RKO (cell line): ENCODE measurements around the gene RNLS.

ENCODE experiments used
- DNase-seq: peaks from one replicate; pipeline ENCODE4 v3.0.0-alpha.2; 2016; ENCODE audit warnings: low spot score

The RNLS gene

DNA sequence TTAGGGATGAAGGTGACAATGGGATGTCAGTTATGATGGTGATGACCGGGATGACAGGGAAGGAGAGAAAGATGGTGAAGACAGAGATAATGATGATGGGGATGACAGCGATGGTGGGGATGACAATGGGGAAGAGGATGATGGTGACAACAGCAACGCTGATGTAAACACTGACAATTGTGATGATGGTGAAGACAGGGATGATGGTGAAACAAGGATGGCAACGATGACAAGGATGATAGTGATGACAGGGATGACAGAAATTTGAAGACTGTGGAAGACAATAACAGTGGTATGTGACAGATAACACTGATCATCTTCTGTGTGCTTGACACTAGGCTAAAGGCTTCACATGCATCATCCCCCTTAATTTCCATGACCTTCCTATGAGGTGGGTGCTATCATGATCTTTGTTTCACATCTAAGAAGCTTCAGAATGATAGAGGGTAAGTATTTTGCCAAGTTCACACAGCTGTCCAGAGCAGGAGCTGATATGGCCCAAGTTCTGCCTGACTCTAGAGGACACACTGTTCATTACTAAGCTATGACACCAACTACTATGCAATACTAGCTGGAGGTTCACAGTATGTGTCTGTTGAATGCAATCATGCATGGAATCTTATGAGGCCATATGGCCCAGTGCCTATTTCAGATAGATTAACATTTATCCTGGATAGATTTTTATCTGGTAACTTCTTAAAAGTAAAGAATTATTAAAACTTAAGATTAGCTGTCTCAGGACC lies 105.6 kb downstream of the RNLS start:
- DNase-seq, result no peak

DNA sequence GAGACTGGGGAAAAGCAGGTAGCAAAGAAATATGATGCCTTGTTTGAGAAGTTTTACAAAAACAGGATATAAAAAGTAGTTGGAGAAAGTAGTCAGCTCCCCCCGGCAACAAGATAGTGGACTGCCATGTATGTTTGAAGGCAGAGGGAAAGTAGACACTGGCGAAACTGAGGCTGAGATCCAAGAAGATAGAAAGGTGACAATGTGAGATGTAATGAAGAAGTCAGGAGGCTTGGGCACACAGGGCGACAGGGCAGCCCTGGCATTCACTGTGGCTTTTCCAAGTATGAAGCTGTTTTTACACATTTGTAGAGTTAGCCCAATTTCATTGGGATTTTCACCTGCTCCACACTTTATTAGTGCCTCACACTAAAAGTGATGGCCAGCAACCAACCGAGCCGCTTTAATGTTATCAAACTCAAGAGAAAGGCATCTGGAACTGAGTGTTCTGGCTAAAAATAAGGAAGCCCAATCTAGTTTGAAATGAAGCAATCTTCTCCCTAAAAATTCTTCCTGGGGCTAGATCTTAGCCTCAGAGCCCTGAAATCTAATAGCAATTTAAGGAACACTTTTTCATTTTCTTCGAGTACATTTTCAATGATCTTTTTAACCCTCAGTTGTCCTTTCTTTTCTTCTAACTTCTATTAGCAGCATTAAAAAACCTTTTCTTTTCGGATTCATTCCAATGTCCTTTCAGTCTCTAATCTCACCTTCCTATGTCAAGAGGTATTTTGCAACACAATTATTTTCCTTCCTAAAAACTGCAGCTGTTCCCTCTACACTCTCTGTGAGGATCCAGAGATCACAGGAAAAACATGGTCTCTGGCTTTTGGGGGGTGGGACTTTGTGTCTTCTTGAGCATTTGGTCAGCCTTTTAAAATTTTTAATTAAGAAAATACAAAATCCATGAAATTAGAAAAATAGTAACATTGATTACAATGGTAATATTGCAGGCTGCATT lies 108.0 kb downstream of the RNLS start:
- DNase-seq, result no peak

DNA sequence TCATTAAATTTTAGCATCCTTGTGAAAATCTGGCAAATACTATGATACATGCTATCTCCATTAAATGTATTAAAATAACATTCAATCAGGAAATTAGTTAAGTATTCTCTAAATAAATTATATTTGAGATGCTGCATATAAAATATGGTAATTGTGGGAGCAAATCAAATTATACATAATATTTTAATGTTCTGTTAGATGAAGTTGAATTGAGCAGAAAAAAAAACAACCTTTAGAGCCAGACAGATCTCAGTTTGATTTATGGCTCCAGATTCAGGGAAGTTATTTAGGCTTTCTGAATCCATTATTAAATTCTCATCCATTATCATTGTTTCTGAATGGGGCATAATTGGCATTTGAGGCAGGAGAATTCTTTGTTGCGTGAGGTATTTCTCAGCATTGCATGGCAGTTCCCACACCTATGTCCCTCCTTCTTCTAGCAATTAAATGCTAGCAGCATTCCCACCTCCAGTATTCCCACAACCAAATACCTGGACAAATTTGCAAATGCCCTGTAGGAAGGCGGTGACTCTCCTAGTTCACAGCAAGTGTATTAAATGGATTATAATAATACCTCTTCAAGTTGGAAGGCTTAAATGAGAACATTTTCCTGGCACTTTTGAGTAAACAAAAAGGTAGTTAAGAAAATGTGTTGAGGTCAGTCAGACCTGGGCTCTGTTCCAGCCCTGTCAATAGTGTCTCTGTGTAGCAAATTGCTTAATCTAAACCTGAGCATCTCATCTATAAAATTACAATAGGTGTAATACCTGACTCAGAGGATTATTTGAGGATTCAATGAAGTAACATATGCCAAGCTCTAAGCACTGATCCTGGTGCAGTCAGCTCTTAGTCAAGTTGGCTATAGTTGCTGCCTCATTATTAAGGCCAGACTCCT lies 108.9 kb downstream of the RNLS start:
- DNase-seq, result no peak

DNA sequence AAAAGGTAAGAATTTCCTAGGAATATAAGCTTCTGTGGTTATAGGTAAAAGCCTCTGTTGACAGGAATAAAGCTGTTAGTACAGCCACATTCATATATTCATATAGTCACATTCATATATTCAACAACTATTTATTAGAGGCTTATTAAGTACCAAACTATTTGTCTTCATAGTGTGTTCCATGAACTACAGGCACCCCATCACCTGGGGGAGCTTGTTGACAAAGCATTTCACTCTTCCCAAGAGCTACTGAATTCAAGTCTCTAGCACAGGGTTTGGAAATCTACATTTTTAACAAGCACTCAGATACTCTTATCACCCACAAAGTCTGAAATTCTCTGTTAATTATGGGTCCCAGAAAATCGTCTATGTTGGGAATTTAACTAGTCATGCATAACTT lies 110.6 kb downstream of the RNLS start:
- DNase-seq, result no peak

DNA sequence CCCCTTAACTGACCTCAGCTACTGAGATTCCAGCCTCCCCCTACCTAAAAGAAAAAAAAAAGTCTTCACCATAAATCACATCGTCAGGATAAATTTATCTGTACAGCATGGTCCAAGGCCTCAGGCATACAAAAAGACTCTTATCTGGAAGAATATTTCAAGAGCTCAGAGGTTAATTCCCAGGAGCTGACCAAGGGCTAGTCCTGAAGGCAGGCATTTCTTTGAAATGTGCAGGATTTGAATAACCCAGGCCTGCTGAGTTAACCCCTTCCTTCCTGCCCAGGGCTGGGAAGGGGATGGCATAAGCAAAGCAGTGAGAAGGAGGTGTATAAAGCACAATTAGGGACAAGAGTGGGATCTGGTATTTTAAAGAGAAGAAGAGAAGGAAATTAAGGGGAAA lies 111.2 kb downstream of the RNLS start:
- DNase-seq, result no peak

DNA sequence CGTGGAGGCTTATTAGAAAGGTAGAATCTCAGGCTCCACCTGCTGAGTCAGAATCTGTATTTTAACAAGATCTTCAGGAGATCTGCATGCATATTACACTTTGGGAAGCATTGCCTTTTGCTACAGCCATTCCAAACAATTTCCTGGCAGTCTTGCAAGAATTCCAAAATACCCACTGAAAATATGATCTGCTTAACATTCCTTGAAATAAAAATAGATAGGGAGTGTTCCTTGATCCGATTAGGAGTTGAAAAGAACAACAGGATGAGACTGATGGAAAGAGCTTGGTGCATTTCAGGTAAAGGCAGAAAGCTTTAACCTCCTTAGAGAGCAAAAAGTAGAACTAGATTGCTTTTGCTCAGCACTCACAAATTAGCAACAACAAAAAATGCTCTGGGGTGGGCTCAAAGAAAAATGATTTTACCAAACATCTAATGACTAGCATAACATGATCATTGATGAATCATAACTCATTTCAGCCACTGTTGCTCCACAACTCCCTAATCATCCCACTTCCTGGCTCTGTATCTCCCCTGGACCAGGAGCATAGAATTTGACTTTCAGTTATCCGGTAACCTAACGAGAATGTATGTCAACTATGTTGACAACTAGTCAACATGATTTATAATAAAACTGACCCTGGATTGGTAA lies 115.2 kb downstream of the RNLS start:
- DNase-seq, result no peak

DNA sequence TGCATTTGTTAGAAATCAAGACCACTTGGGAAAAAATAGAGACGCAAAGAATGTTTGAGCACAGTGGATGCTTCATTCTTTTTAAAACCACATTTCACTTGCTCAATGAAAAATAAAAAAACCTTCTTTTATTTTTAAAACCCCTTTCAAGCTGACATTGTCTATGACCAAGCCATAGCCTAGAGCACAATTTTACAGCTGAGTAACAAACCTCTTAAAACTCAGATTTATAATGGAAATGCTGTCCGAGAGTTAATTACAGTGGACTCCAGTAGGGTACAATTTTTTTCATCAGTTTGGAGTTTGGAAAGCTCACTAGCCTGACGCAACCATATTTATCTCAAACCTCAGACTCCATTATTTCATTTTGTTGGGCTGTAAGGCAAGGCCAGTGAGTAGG lies 116.3 kb downstream of the RNLS start:
- DNase-seq, result no peak

DNA sequence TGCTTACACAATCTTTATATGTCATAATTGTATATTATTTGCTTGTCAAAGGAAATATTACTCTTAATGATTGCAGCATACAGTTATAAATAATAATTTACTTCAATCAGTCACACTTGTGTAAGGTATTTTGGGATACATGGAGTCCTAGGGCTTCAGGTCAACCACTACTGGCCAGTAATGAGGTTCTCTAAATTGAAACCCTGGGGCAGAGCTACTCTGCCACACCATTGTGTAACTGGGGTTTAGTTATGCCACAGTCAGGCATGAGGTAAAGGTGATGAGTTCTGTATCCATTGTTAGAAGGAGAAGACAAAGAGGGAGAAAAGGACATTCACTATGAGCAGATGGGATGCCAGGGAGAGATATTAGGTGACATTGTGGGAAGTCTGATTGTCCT lies 117.4 kb downstream of the RNLS start:
- DNase-seq, result no peak

DNA sequence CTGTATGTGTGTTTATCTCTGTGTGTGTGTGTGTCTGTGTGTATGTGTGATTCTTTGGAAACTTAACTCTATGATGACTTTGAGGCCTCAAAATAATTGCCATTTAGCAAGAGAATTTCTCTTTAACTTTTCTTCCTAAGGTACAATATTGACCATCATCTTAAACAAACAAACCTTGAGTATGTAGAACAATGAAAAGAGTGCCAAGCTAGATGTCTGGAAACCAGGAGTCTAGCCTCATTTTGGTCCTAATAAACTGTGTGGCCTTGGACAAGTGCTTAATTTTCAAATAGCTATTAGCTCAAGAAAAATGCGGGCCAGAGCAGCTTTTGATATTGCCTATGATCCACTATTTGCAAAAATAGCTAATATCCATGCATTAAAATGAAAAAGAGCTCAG lies 119.3 kb downstream of the RNLS start:
- no peak for DNase-seq

DNA sequence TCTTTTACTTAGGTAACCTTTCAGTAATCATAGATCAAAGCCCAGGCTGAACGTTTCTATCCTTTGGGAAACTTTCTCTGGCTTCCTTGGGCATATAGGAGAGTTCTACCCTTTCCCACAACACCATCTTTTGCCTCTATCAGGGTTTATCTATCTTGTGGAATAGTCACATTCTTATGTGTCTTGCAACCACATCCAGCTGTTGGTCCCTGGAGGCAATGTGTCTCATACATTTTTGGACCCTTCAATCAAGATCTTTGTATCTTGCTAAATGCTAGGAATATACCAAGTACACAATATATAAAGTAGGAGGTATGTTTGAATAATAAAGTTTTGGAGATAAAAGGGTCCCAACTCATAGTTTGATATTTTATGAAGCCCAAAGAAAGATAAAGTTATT lies 121.7 kb downstream of the RNLS start:
- DNase-seq, result no peak

DNA sequence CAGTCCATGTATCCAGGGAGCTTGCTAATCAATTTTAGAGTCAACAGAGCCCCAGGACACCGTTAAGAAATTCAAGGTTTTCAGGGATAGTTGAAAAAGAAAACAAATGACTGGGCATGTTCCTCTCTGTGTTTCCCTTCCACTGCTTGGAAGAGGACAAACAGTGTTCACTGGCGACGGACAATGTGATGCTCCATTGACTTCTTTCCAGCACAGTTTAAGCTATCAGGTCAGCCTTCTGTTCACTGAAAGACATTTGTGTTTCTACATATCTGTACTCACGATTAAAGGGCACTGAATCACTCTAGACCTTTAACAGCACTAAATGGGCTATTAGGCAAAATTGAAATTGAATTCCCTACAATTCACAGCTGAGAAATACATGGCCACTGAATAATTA lies 123.6 kb downstream of the RNLS start:
- no peak for DNase-seq

DNA sequence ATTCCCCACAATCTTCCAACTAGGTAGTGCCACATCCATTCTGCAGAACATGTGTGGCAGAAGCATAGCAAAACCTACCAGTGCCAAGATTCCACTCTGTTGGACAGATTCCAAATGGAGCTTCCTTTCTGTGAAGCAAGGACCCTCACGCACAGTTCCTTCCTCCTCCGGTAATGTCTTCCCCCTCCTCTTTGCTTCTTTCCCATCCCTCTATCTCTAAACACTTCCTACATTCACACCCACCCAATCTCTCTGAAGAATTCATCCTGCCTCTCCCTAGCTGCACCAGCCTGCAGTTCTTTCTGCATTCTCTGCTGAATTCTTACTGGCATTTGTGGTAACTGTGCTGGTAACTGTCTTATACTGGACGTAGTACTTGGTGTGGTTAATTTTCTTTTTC lies 124.9 kb downstream of the RNLS start:
- DNase-seq, result no peak

DNA sequence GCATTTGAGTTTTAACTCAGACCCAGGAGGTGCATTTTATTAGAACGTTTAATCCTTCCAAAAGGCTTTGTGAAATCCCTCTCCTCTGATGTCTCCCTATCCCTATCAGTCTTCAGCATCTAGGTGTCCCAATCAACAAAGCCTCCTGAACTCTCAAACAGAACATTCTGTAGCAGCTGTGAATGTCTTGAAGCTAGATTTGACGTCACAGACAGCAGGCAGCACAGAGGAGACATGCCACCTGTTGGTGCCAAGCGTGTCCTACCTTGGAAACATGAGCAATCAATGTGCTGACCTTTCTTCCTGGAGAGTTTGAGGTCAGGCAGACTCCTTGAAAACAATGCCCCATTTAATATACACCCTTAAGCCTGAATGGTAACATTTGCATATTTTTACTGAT lies 125.5 kb downstream of the RNLS start:
- DNase-seq, result no peak

DNA sequence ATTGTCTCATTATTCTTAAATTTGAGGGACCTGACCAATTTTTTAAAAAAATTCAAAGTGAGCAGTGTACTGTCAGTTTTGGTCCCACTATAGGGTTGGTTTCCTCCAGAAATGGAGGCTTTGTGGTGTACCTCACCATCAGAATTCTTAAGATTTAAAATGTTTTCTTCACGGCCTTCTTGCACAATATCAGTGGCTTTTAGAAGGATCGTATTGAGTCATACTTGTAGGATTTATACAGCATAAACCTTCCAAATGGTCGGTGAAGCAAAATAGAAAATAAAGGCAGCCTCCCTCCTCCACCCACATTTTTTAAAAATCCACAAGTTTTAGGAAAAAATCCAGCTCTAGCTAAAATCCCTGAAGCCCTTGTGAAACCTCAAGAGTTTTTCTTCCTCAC lies 126.4 kb downstream of the RNLS start:
- DNase-seq, result no peak

DNA sequence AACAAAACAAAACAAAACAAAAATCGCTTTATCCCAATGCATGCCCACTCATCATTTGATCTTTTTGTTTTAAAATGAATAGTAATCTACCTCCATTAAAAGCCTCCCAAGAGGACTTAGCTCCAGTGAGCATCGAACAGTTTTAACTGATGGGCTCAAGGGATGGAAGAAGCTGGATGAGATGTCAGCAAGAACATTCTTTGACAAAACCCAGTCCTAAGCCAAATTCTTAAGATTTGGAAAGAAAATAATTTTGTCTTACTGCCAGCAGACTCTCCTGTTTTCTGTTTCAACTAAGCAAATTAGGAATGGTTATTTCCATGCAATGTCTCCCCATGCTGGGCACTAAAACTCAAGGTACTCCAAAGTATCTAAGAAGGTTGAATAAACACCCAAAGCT lies 127.3 kb downstream of the RNLS start:
- DNase-seq, result no peak

DNA sequence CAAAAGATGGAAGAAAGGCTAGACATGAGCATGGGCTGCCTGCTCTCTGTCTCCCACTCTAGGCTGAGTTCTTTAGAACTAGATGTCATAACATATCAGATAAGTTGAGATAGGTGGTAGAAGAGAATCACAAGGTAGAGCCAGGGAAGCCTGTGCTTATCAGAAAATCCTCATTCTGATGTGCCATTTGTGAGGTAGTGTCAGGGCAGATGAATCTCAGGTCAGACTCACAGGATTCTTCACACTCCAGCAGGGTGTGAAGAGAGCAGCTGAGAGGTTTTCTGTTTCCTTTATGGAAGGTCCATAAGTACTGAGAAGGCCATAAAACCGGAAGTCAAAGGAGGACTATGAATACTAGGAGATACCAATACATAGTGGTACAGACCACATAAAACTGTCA lies 132.9 kb downstream of the RNLS start:
- DNase-seq, result no peak

DNA sequence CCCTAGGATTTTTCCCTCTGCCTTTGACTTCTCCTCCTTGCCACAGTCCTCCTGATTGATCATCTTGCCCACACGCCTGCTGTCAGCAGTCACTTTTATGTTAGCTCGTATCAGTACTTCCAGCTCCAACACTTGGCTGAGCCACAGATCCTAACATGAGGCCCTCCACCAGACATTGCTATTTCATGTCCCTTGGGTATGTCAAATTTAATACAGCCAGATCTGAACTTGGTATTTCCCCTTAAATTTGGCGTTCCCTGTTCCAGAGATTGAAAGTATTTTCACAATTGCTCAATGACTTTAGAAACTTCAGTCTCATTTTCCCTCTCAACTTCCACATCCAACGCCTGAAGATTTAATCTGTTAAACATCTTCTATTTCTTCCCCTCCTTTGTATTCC lies 140.4 kb downstream of the RNLS start:
- DNase-seq, result no peak

DNA sequence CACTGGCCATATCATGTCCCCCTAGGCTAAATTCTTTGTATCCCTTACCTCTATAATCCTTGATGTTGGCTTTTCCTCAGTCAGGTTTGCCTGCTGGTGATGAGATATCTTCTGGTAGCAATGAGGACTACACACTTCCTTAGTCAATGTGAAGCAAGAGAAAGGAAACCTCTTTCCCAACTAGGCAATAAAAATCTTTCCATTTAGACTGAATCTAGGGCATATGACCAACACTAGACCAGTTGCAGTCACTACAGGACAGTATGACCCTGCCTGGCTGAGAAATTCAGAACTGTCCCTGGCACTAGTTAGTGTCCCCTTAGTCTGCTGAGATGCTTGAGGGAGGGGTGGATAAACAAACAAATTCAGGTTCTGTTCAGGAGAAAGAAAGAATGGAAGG lies 142.6 kb downstream of the RNLS start:
- no peak for DNase-seq

DNA sequence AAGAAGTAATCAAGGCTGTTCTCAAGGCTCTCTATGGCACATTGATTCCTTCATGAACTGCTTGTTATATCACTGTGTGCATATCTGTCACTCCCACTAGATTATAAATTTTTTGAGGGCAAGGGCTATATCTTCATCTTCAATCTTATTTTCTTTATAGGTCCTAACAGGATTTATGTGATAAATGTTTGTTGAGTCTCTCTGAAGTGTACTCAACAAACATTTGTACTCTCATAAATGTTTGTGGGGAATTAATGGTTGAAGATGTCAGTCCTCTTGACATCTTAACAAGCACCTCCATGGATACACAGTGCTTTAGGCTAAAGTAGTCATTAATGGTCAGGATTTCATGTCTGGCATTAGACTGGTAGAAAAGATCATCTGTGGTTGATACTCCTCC lies 143.2 kb downstream of the RNLS start:
- DNase-seq, result no peak

DNA sequence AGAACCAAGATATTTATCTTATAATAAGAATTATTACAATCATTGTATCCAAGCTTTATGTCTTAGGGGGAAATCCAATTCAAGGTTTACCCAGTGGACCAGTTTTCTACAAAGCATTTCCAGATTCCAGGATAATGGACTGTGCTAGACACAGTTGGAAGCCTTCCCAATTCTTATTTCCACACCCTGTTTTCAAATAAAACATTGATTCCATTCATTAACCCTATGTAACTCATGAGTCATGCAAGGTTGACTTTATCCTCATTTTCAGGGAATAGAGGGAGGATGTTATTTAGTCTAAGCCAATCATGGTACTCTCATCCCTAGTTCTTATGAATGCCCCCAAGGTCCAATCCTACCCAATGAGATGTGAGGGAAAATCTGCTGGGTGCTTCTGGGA lies 145.7 kb downstream of the RNLS start:
- no peak for DNase-seq

DNA sequence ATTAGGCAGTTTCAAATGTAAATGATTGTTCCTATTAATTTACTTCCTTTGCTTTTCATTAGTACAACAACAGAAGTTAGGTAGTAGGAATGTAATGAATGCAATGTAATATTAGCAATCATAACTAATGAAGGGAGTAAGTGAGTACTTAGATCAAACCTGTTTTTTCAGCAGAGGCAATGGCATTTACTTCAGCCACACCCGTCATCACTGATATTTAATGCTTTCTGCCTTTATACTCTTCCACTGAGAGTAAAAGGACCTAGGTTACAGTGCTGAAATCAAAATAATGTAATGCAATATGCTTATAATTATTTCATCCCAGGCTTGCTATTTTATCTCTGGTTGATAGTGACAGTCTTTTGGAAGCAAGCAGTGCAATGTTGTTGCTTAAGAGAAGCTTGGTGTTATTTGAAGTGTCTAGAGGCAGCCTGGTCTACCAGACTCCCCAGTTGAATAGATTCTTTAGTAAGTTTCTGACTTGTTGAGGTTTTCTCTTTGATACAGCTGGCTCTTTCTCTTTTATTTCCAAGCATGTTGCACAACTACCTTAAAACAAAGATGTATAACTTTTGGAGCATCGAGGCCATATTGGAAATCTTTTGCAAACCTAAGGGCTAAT lies 149.4 kb downstream of the RNLS start:
- DNase-seq, result no peak

DNA sequence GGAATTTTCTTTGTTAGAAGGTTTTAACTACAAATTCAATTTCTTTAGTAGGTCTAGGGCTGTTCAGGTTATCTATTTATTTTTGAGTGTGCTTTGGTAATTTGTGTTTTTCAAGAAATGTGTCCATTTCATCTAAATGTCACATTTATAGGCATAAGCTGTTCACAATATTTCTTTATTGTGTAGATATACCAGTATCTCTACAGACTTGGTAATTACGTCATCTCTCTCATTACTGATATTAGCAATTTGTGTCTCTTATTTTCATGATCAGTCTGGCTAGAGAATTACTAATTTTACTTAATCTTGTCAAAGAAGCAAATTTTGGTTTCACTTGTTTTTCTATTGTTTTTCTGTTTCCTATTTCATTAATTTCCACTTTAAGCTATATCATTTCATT lies 152.0 kb downstream of the RNLS start:
- DNase-seq, result no peak
